H1 (cell line): ENCODE results near the gene DDN. TPM values are rescaled to one million over a fixed set of nuclear protein-coding genes. Genes with fewer than 3 reads are reported as not detected.

Experiments used
- CTCF ChIA-PET: fragments of 300-600 bp; sonication (Branson Sonifier 250); formaldehyde crosslinking; loops from one replicate; lab custom pipeline; 2021; ENCODE audit not compliant: partially characterized antibody; lab: Charles Lee
- POLR2A ChIA-PET: fragments of 300-600 bp; sonication (Branson Sonifier 250); formaldehyde crosslinking; loops from one replicate; lab custom pipeline; 2021; ENCODE audit warnings: inconsistent platforms; ENCODE audit not compliant: partially characterized antibody; lab: Charles Lee
- DNase-seq, 2 experiments: peaks; one replicate each; pipeline versions ENCODE4 v3.0.0 to v3.0.0-alpha.2; 2010 to 2022; ENCODE audit warnings: low spot score in 2 of 2, low read depth in 1 of 2, mixed read lengths in 1 of 2
- FAIRE-seq: peaks from 2 replicates; lab custom pipeline; 2011; peaks lifted over from hg19 to GRCh38; lab: Jason Lieb, UNC
- H2AFZ ChIP-seq: 2 replicates; pipeline ENCODE4 v1.8.1; 2012; ENCODE audit warnings: low read length, inconsistent platforms
- H2AK5ac ChIP-seq: 2 replicates; pipeline ENCODE4 v1.6.1; 2013; ENCODE audit warnings: low read depth, low read length
- H2BK120ac ChIP-seq: replicated peaks from 2 replicates; pipeline ENCODE3; 2013; ENCODE audit warnings: low read depth, low read length, inconsistent platforms
- H2BK12ac ChIP-seq: 2 replicates; pipeline ENCODE4 v1.6.1; 2013; ENCODE audit warnings: low read depth, low read length
- H2BK15ac ChIP-seq: 2 replicates; pipeline ENCODE4 v1.6.1; 2013; ENCODE audit warnings: low read length
- H2BK20ac ChIP-seq: 2 replicates; pipeline ENCODE4 v1.6.1; 2013; ENCODE audit warnings: low read length
- H2BK5ac ChIP-seq: 2 replicates; pipeline ENCODE4 v1.6.1; 2013; ENCODE audit warnings: low read depth, low read length
- H3K14ac ChIP-seq: 2 replicates; pipeline ENCODE4 v1.6.1; 2013; ENCODE audit warnings: inconsistent platforms; ENCODE audit not compliant: insufficient read length
- H3K18ac ChIP-seq: 2 replicates; pipeline ENCODE4 v1.6.1; 2013; ENCODE audit warnings: low read length; ENCODE audit errors: extremely low read depth
- H3K23ac ChIP-seq: 2 replicates; pipeline ENCODE4 v1.6.1; 2013; ENCODE audit warnings: inconsistent platforms; ENCODE audit not compliant: insufficient read length
- H3K23me2 ChIP-seq: 2 replicates; pipeline ENCODE4 v1.6.1; 2013; ENCODE audit warnings: low read depth, low read length
- H3K27ac ChIP-seq: 2 replicates; pipeline ENCODE4 v1.6.1; 2011; ENCODE audit warnings: low read depth, low read length, inconsistent platforms
- H3K27me3 ChIP-seq, 4 experiments: replicated peaks in 1 of 4; 1 replicate in 1 of 4; 2 replicates in 3 of 4; pipeline versions ENCODE4 v1.6.1 to v1.8.1; 2011 to 2013; ENCODE audit warnings: low read length in 3 of 4, mild to moderate bottlenecking in 3 of 4, inconsistent platforms in 2 of 4, mixed read lengths in 2 of 4, moderate library complexity in 1 of 4; ENCODE audit not compliant: control insufficient read depth in 3 of 4, insufficient read depth in 3 of 4; ENCODE audit errors: extremely low read depth in 1 of 4
- H3K36me3 ChIP-seq, 4 experiments: 2 replicates each; pipeline versions ENCODE4 v1.6.1 to v1.8.1; 2011 to 2013; ENCODE audit warnings: mild to moderate bottlenecking in 4 of 4, low read length in 3 of 4, moderate library complexity in 2 of 4, control low read depth in 1 of 4, inconsistent platforms in 1 of 4; ENCODE audit not compliant: insufficient read depth in 4 of 4, control insufficient read depth in 2 of 4
- H3K4ac ChIP-seq: replicated peaks from 2 replicates; pipeline ENCODE3; 2013; ENCODE audit warnings: low read length, low read depth, mixed read lengths, inconsistent platforms; ENCODE audit not compliant: insufficient read length
- H3K4me1 ChIP-seq, 4 experiments: replicated peaks in 1 of 4; 1 replicate in 1 of 4; 2 replicates in 3 of 4; pipeline versions ENCODE4 v1.6.1 to v1.8.1; 2011 to 2013; ENCODE audit warnings: low read length in 3 of 4, inconsistent platforms in 2 of 4, mixed read lengths in 1 of 4; ENCODE audit not compliant: insufficient read depth in 4 of 4, control insufficient read depth in 3 of 4
- H3K4me2 ChIP-seq, 2 experiments: 2 replicates each; pipeline versions ENCODE4 v1.6.1 to v1.8.1; 2011 to 2013; ENCODE audit warnings: low read depth in 2 of 2, low read length in 2 of 2, control low read depth in 1 of 2, inconsistent platforms in 1 of 2, mild to moderate bottlenecking in 1 of 2; ENCODE audit not compliant: insufficient read depth in 1 of 2
- H3K4me3 ChIP-seq, 4 experiments: fragments of 200-600, 300-600 bp in 1 of 4; sonication (generic), shearing (Covaris generic), sonication (Bioruptor Twin) in 1 of 4; 2 replicates each; pipeline versions ENCODE4 v1.5.1 to v1.8.1; 2011 to 2016; ENCODE audit warnings: low read length in 4 of 4, low read depth in 3 of 4, control low read depth in 2 of 4, inconsistent platforms in 2 of 4, mild to moderate bottlenecking in 2 of 4, mixed read lengths in 1 of 4, moderate library complexity in 1 of 4; ENCODE audit not compliant: insufficient read depth in 2 of 4; ENCODE audit errors: extremely low read depth in 1 of 4
- H3K56ac ChIP-seq: replicated peaks from 2 replicates; pipeline ENCODE3; 2013; ENCODE audit warnings: low read depth, mild to moderate bottlenecking, mixed read lengths, low read length, inconsistent platforms; ENCODE audit not compliant: insufficient read length
- H3K79me1 ChIP-seq: 2 replicates; pipeline ENCODE4 v1.6.1; 2013; ENCODE audit warnings: low read depth, low read length, control low read depth
- H3K79me2 ChIP-seq, 2 experiments: 2 replicates each; pipeline versions ENCODE4 v1.6.1 to v1.8.1; 2012 to 2013; ENCODE audit warnings: low read length in 2 of 2, mild to moderate bottlenecking in 2 of 2, inconsistent platforms in 1 of 2; ENCODE audit not compliant: insufficient read depth in 2 of 2, control insufficient read depth in 1 of 2
- H3K9ac ChIP-seq, 4 experiments: replicated peaks in 1 of 4; 1 replicate in 1 of 4; 2 replicates in 3 of 4; pipeline versions ENCODE4 v1.6.1 to v1.8.1; 2011 to 2013; ENCODE audit warnings: low read depth in 3 of 4, low read length in 3 of 4, control low read depth in 2 of 4, mild to moderate bottlenecking in 2 of 4, moderate library complexity in 2 of 4, inconsistent platforms in 1 of 4; ENCODE audit errors: extremely low read depth in 1 of 4
- H3K9me3 ChIP-seq, 2 experiments: 2 replicates each; pipeline versions ENCODE4 v1.6.1 to v1.8.1; 2012 to 2013; ENCODE audit warnings: mild to moderate bottlenecking in 2 of 2, moderate library complexity in 2 of 2, control low read depth in 1 of 2, inconsistent platforms in 1 of 2, low read depth in 1 of 2, low read length in 1 of 2, mixed read lengths in 1 of 2; ENCODE audit not compliant: insufficient read depth in 2 of 2
- H4K20me1 ChIP-seq, 2 experiments: replicated peaks in 1 of 2; 2 replicates each; pipeline versions ENCODE3 to v1.8.1; 2011 to 2013; ENCODE audit warnings: inconsistent platforms in 2 of 2, low read length in 2 of 2, mild to moderate bottlenecking in 1 of 2; ENCODE audit not compliant: insufficient read depth in 2 of 2, control insufficient read depth in 1 of 2
- H4K5ac ChIP-seq: 2 replicates; pipeline ENCODE4 v1.6.1; 2013; ENCODE audit warnings: low read length, low read depth, mixed read lengths, inconsistent platforms; ENCODE audit not compliant: insufficient read length
- H4K8ac ChIP-seq: 2 replicates; pipeline ENCODE4 v1.8.0; 2013; ENCODE audit warnings: mild to moderate bottlenecking, moderate library complexity, low read length, inconsistent platforms; ENCODE audit not compliant: insufficient read depth; ENCODE audit errors: extremely low read depth
- H4K91ac ChIP-seq: replicated peaks from 2 replicates; pipeline ENCODE3; 2013; ENCODE audit warnings: low read length, mixed read lengths, inconsistent platforms; ENCODE audit not compliant: insufficient read length
- NANOG ChIP-seq: IDR thresholded peaks from 2 replicates; pipeline ENCODE4 v1.6.1; 2011; ENCODE audit warnings: low read length, low read depth, mild to moderate bottlenecking, inconsistent platforms; ENCODE audit not compliant: insufficient read depth, poor library complexity, severe bottlenecking
- RFX5 ChIP-seq: IDR thresholded peaks from 2 replicates; pipeline ENCODE4 v1.6.1; 2011; ENCODE audit warnings: low read depth, low read length, improper control_type of control experiment, borderline replicate concordance
- TEAD4 ChIP-seq: IDR thresholded peaks from 2 replicates; pipeline ENCODE4 v1.6.1; 2012; ENCODE audit warnings: low read depth, low read length, inconsistent platforms, mixed read lengths
- WGBS, 2 experiments: shearing (Covaris generic) in 1 of 2; methylation state at CpG; one replicate each; pipeline versions ENCODE4 v1.1.6 to v1.1.7; 2013 to 2015; ENCODE audit warnings: low lambda C conversion rate in 2 of 2, mixed read lengths in 2 of 2, inconsistent platforms in 1 of 2, low coverage in 1 of 2, missing lambda C conversion rate in 1 of 2; ENCODE audit not compliant: insufficient replicate concordance in 2 of 2, insufficient coverage in 1 of 2, insufficient read length in 1 of 2; ENCODE audit errors: extremely low coverage in 1 of 2, missing lambda C conversion rate in 1 of 2; 5-methylcytosine and 5-hydroxymethylcytosine counted together
- polyA plus RNA-seq, 7 experiments: library from polyadenylated mRNA; depleted of rRNA in 3 of 7; stranded (reverse) in 5 of 7; unstranded in 2 of 7; fragments of >200 nt in 5 of 7; fragments of 200-250 nt in 2 of 7; gene quantifications; 1 replicate in 5 of 7; 2 replicates in 1 of 7; 4 replicates in 1 of 7; pipeline versions ENCODE4 v1.2.1 to v1.2.3, GENCODE V29; 2011 to 2013; ENCODE audit warnings: missing spikeins in 2 of 7, mixed read lengths in 2 of 7
- total RNA-seq: library from RNA; stranded (reverse); fragmentation: NEBNext Ultra II Directional; extraction: Animal tissue kit (Norgen Biotek cat#: 25700); gene quantifications from 2 replicates; pipeline ENCODE4 v1.2.1, GENCODE V29; 2021

The DDN gene
- total and polyA plus RNA-seq, 2 of the 8 experiments (the other 6 are each of a cell fraction or from before 2014, with no cell fraction given) = 0.14 to 0.30 TPM

DNA sequence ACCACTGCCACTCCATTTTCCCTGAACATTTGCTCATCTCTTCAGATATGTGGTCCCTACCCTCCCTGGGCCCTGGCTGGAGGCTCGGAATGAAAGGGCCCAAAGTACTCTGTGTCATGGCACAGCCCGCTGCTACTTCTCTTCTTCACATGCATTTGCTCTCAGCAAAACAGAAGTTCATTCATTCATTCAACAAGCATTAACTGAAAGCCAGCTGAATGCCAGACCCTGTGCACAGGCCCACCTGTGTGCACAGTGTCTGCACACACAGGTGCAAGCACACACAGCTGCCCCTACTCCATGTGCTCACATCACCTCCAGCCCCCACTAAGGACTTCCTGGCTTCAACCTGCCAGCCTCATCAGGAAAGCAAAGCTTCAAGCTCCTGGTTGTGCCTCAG, 13.3 kb downstream of the DDN start:
- POLR2A ChIA-PET = no interaction called here

More for the DNA sequence above, 13.3 kb downstream of the DDN start:
- no peak overlapping the region for H3K23ac ChIP-seq
- DNase-seq (no peak), FAIRE-seq (no peak)
- H3K79me2 ChIP-seq = no peaks in the 10 kb centered on the region
- no peak overlapping the region for H3K18ac ChIP-seq
- H3K79me1 ChIP-seq = no peaks in the 10 kb centered on the region
- 0 out of 2 replicates have a peak overlapping the region, but pooled peaks have one; percentile 61 for H2BK15ac ChIP-seq
- H3K4me3 ChIP-seq = no peak overlapping the region
- no peak overlapping the region for H2AFZ ChIP-seq
- no peak overlapping the region for H3K27ac ChIP-seq
- H3K14ac ChIP-seq = no peak overlapping the region
- peaks cover 7% of the 10 kb centered on the region; the same call in 1 of the 2 replicates for H3K23me2 ChIP-seq
- no peak overlapping the region for H2BK5ac ChIP-seq
- no peak overlapping the region for H2AK5ac ChIP-seq
- H3K4ac ChIP-seq = no peak overlapping the region
- CTCF ChIA-PET = interaction anchor here (0.6 to 40.8 kb wide), 4 partner anchors 5 to 259 kb away, joined by 3 to 1336 read pairs (median 673); partner anchors contain the start of genes ARF3, DDN, WNT1 and WNT10B
- no peak overlapping the region for H4K5ac ChIP-seq
- 0 out of 2 replicates have a peak overlapping the region, but pooled peaks have one; percentile 9 for H2BK12ac ChIP-seq
- H3K4me2 ChIP-seq = no peak overlapping the region
- H2BK120ac ChIP-seq = no peak overlapping the region
- no peak for TF ChIP-seq TEAD4
- TF ChIP-seq NANOG = no peak
- no peak for TF ChIP-seq RFX5
- 79% methylated on average over 2 of the region's 2 CpGs; no CpG with 5 or more reads in 1 of the 2 experiments for WGBS, 2 experiments
- H3K36me3 ChIP-seq = peaks cover 0 to 6% (median 0%) of the 10 kb centered on the region in 4 experiments; a peak in 1 of 8 replicates
- peaks cover 0 to 4% of the 10 kb centered on the region in 2 experiments for H4K20me1 ChIP-seq
- H3K56ac ChIP-seq = no peak overlapping the region
- peaks cover 40 to 73% (median 64%) of the 10 kb centered on the region in 4 experiments for H3K27me3 ChIP-seq
- no peak overlapping the region for H3K9ac ChIP-seq
- no peaks in the 10 kb centered on the region for H3K9me3 ChIP-seq
- no peak overlapping the region for H4K8ac ChIP-seq
- peaks cover 0 to 14% (median 9%) of the 10 kb centered on the region in 4 experiments; a peak in 6 of 7 replicates for H3K4me1 ChIP-seq
- H2BK20ac ChIP-seq = no peak overlapping the region
- H4K91ac ChIP-seq = no peak overlapping the region
